Measurements from ENCODE around the gene HBG1. TPM values are rescaled to one million over a fixed set of nuclear protein-coding genes. Genes with fewer than 3 reads are reported as not detected.

The HBG1 gene
- total and polyA plus RNA-seq, 2 donors (not counting 1 experiment from before 2014, with no cell fraction given), result not detected

- DNase-seq (no peak), ATAC-seq (ENCODE audit: low read depth) (no peak)
- TF ChIP-seq CTCF (IDR thresholded peaks at IDR 0.05), result no peak
- TF ChIP-seq EZH2 (IDR thresholded peaks at IDR 0.05; ENCODE audit: borderline replicate concordance, insufficient read depth, low read depth, low read length, poor library complexity, severe bottlenecking), result no peak
- ChIA-PET POLR2A (no interaction called here), CTCF (no interaction called here)
- Histone ChIP-seq H4K20me1 (ENCODE audit: control insufficient read depth, insufficient read depth, low read length, poor library complexity, severe bottlenecking) (no peaks in the 10 kb centered on the region), H3K4me3 (ENCODE audit: control extremely low read depth in 1 of 5, extremely low read depth in 1 of 5, insufficient read depth in 1 of 5, low read depth in 2 of 5, low read length in 4 of 5) (no peak overlapping the region), H3K4me2 (replicated peaks; ENCODE audit: low read depth, low read length, poor library complexity, severe bottlenecking) (no peak overlapping the region), H2AFZ (ENCODE audit: insufficient read depth, low read depth, low read length, poor library complexity, severe bottlenecking) (no peak overlapping the region), H3K9me3 (ENCODE audit: control extremely low read depth in 1 of 3, control insufficient read depth in 2 of 3, insufficient read depth in 1 of 3, low read length in 2 of 3) (no peaks in the 10 kb centered on the region), H3K27ac (ENCODE audit: low read length in 2 of 2) (no peak overlapping the region), H3K9ac (ENCODE audit: low read length) (no peak overlapping the region), H3K36me3 (replicated peaks in 1 of 2; ENCODE audit: control extremely low read depth in 1 of 2, control insufficient read depth in 1 of 2, extremely low read depth in 1 of 2, insufficient read depth in 2 of 2, low read length in 1 of 2) (no peaks in the 10 kb centered on the region), H3K27me3 (replicated peaks in 1 of 4; ENCODE audit: control extremely low read depth in 1 of 4, control insufficient read depth in 3 of 4, insufficient read depth in 4 of 4, low read length in 3 of 4) (no peaks in the 10 kb centered on the region), H3K79me2 (ENCODE audit: control insufficient read depth, insufficient read depth, low read length) (no peaks in the 10 kb centered on the region), H3K4me1 (ENCODE audit: control insufficient read depth in 2 of 2, insufficient read depth in 2 of 2, low read length in 2 of 2) (no peaks in the 10 kb centered on the region)
- intact Hi-C loops (cut with micrococcal nuclease), result no loop called here
- no peaks in the 10 kb centered on the region for H3K4me1 Mint-ChIP-seq
- WGBS (ENCODE audit: insufficient coverage), result 90% methylated on average over 3 of the region's 4 CpGs
- H3K27me3 Mint-ChIP-seq, result peaks cover 3% of the 10 kb centered on the region
- no peak overlapping the region for H3K4me3 Mint-ChIP-seq
- no peaks in the 10 kb centered on the region for H3K9me3 Mint-ChIP-seq (ENCODE audit: insufficient read depth)
- no peak overlapping the region for H3K27ac Mint-ChIP-seq
Measured at GRCh38 chr11:5285703-5286340, 36.2 kb upstream of the HBG1 start.

DNA sequence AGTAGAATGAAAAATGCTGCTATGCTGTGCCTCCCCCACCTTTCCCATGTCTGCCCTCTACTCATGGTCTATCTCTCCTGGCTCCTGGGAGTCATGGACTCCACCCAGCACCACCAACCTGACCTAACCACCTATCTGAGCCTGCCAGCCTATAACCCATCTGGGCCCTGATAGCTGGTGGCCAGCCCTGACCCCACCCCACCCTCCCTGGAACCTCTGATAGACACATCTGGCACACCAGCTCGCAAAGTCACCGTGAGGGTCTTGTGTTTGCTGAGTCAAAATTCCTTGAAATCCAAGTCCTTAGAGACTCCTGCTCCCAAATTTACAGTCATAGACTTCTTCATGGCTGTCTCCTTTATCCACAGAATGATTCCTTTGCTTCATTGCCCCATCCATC is 35.0 kb upstream of the HBG1 start:
- TF ChIP-seq EZH2 (IDR thresholded peaks at IDR 0.05; ENCODE audit: borderline replicate concordance, insufficient read depth, low read depth, low read length, poor library complexity, severe bottlenecking), result no peak
- no peak for TF ChIP-seq CTCF (IDR thresholded peaks at IDR 0.05)
- Mint-ChIP-seq H3K9me3 (ENCODE audit: insufficient read depth) (no peaks in the 10 kb centered on the region), H3K4me1 (no peaks in the 10 kb centered on the region), H3K27me3 (peaks cover 3% of the 10 kb centered on the region), H3K4me3 (no peak overlapping the region), H3K27ac (no peak overlapping the region)
- ATAC-seq (ENCODE audit: low read depth) (no peak), DNase-seq (no peak)
- Histone ChIP-seq H4K20me1 (ENCODE audit: control insufficient read depth, insufficient read depth, low read length, poor library complexity, severe bottlenecking) (no peaks in the 10 kb centered on the region), H3K9ac (ENCODE audit: low read length) (no peak overlapping the region), H3K4me1 (ENCODE audit: control insufficient read depth in 2 of 2, insufficient read depth in 2 of 2, low read length in 2 of 2) (no peaks in the 10 kb centered on the region), H3K79me2 (ENCODE audit: control insufficient read depth, insufficient read depth, low read length) (no peaks in the 10 kb centered on the region), H3K27ac (ENCODE audit: low read length in 2 of 2) (no peak overlapping the region), H2AFZ (ENCODE audit: insufficient read depth, low read depth, low read length, poor library complexity, severe bottlenecking) (no peak overlapping the region), H3K27me3 (replicated peaks in 1 of 4; ENCODE audit: control extremely low read depth in 1 of 4, control insufficient read depth in 3 of 4, insufficient read depth in 4 of 4, low read length in 3 of 4) (no peaks in the 10 kb centered on the region), H3K36me3 (replicated peaks in 1 of 2; ENCODE audit: control extremely low read depth in 1 of 2, control insufficient read depth in 1 of 2, extremely low read depth in 1 of 2, insufficient read depth in 2 of 2, low read length in 1 of 2) (no peaks in the 10 kb centered on the region), H3K4me2 (replicated peaks; ENCODE audit: low read depth, low read length, poor library complexity, severe bottlenecking) (no peak overlapping the region), H3K4me3 (ENCODE audit: control extremely low read depth in 1 of 5, extremely low read depth in 1 of 5, insufficient read depth in 1 of 5, low read depth in 2 of 5, low read length in 4 of 5) (no peak overlapping the region), H3K9me3 (ENCODE audit: control extremely low read depth in 1 of 3, control insufficient read depth in 2 of 3, insufficient read depth in 1 of 3, low read length in 2 of 3) (no peaks in the 10 kb centered on the region)
- POLR2A ChIA-PET, result no interaction called here
- CTCF ChIA-PET, result interaction anchor here (0.6 kb wide), 1 partner anchor 383 kb away, joined by 3 read pairs; no protein-coding TSS in a partner anchor
- 93% methylated on average over 2 of the region's 2 CpGs for WGBS (ENCODE audit: insufficient coverage)
- intact Hi-C loops (cut with micrococcal nuclease), result no loop called here
